Measurements from ENCODE around the gene GDAP1L1. TPM values are rescaled to one million over a fixed set of nuclear protein-coding genes. Genes with fewer than 3 reads are reported as not detected.

GDAP1L1 gene
- total RNA-seq, 2 donors from 2014 or later = not detected

- no peak overlapping the region for H3K4me3 ChIP-seq
- no peak for TF ChIP-seq POLR2A (IDR thresholded peaks at IDR 0.05)
- TF ChIP-seq CTCF (IDR thresholded peaks at IDR 0.05) = no peak
- H3K36me3 ChIP-seq (replicated peaks in 1 of 2; ENCODE audit: insufficient read depth in 1 of 2, low read depth in 2 of 2) = peaks cover 0 to 32% of the 10 kb centered on the region in 2 donors
- H3K4me1 ChIP-seq = peaks cover 23% of the 10 kb centered on the region
- ATAC-seq = no peak
- 93% methylated on average over 2 of the region's 2 CpGs for WGBS, 2 donors
- intact Hi-C loops (cut with DNase I) = no loop called here
- DNase-seq = no peak
- no peaks in the 10 kb centered on the region for H3K9me3 ChIP-seq
- H3K27ac ChIP-seq = no peak overlapping the region
- no peaks in the 10 kb centered on the region for H3K27me3 ChIP-seq
Observed at GRCh38 chr20:44203161-44203560, 43.9 kb upstream of the GDAP1L1 start.

GRCh38 chr20:44204156-44204831 lies 42.8 kb upstream of the GDAP1L1 start:
- Histone ChIP-seq H3K27ac (peak overlapping the region; percentile 59 to 72 (median 64)), H3K4me3 (no peak overlapping the region), H3K27me3 (no peaks in the 10 kb centered on the region), H3K36me3 (replicated peaks in 1 of 2; ENCODE audit: insufficient read depth in 1 of 2, low read depth in 2 of 2) (peaks cover 0 to 26% of the 10 kb centered on the region in 2 donors), H3K9me3 (no peaks in the 10 kb centered on the region), H3K4me1 (peaks cover 34% of the 10 kb centered on the region)
- intact Hi-C loops (cut with DNase I) = no loop called here
- TF ChIP-seq CTCF (IDR thresholded peaks at IDR 0.05) = no peak
- no peak for TF ChIP-seq POLR2A (IDR thresholded peaks at IDR 0.05)
- ATAC-seq = peak; percentile 99
- 85 to 93% methylated on average over 4 of the region's 4 CpGs for WGBS, 2 donors
- peak in 3 of 4 donors; percentile 41 to 79 (median 69) for DNase-seq

- 84 to 86% methylated on average over 10 of the region's 10 CpGs for WGBS, 2 donors
- ATAC-seq (no peak), DNase-seq (no peak)
- TF ChIP-seq CTCF (IDR thresholded peaks at IDR 0.05) = no peak
- TF ChIP-seq POLR2A (IDR thresholded peaks at IDR 0.05) = no peak
- Histone ChIP-seq H3K36me3 (replicated peaks in 1 of 2; ENCODE audit: insufficient read depth in 1 of 2, low read depth in 2 of 2) (peaks cover 0 to 25% of the 10 kb centered on the region in 2 donors), H3K4me1 (peaks cover 40% of the 10 kb centered on the region), H3K27ac (peak overlapping the region in 2 of 4 donors; percentile 63 to 65), H3K4me3 (no peak overlapping the region), H3K27me3 (no peaks in the 10 kb centered on the region), H3K9me3 (no peaks in the 10 kb centered on the region)
- intact Hi-C loops (cut with DNase I) = no loop called here
Observed at GRCh38 chr20:44204832-44205215, 42.3 kb upstream of the GDAP1L1 start.

DNA sequence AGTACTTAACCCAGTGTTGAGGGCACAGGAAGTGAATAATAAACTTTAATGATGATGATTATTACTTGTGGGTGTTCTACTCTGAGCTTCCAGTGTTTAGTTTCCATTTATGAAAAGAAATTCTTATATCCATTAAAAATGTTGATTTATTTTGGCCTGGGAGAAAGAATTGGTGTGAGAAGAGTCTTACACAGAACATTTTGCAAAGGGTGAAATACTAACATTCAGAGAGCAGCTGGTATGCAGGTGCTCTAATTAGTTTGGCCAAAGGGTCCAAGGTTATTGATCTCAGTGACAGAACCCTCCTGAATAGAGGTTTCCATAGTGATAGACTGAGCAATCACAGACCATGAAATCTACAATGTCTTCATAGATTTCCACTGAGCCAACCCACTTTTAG lies 41.0 kb upstream of the GDAP1L1 start:
- Histone ChIP-seq H3K27ac (no peak overlapping the region), H3K36me3 (replicated peaks in 1 of 2; ENCODE audit: insufficient read depth in 1 of 2, low read depth in 2 of 2) (peaks cover 0 to 14% of the 10 kb centered on the region in 2 donors), H3K9me3 (no peaks in the 10 kb centered on the region), H3K4me1 (peaks cover 40% of the 10 kb centered on the region), H3K4me3 (no peak overlapping the region), H3K27me3 (no peaks in the 10 kb centered on the region)
- ATAC-seq = no peak
- no peak for DNase-seq
- intact Hi-C loops (cut with DNase I) = no loop called here
- TF ChIP-seq CTCF (IDR thresholded peaks at IDR 0.05) (no peak), POLR2A (IDR thresholded peaks at IDR 0.05) (no peak)

- ATAC-seq (no peak), DNase-seq (no peak)
- Histone ChIP-seq H3K36me3 (replicated peaks in 1 of 2; ENCODE audit: insufficient read depth in 1 of 2, low read depth in 2 of 2) (peaks cover 0 to 6% of the 10 kb centered on the region in 2 donors), H3K4me1 (peaks cover 48% of the 10 kb centered on the region), H3K9me3 (no peaks in the 10 kb centered on the region), H3K27me3 (no peaks in the 10 kb centered on the region), H3K27ac (no peak overlapping the region), H3K4me3 (no peak overlapping the region)
- 44% methylated on average over 3 of the region's 3 CpGs for WGBS, 2 donors
- TF ChIP-seq CTCF (IDR thresholded peaks at IDR 0.05) = no peak
- intact Hi-C loops (cut with DNase I) = no loop called here
Observed at GRCh38 chr20:44207126-44207723, 39.9 kb upstream of the GDAP1L1 start.

Measured in body of pancreas (tissue), 4 donors.